Activated naive CD4-positive, alpha-beta T cell (primary cell): Measurements from ENCODE around the gene NPNT.
"Not testable (repeated sequence)": the region's sequence is repeated elsewhere in the genome, so short reads cannot be mapped to it uniquely, and the experiment has no call there.

ENCODE experiments used
- DNase-seq, 4 experiments: peaks; one replicate each; lab custom pipeline; 2025; lab: John Stamatoyannopoulos, UW

NPNT gene, protein sequence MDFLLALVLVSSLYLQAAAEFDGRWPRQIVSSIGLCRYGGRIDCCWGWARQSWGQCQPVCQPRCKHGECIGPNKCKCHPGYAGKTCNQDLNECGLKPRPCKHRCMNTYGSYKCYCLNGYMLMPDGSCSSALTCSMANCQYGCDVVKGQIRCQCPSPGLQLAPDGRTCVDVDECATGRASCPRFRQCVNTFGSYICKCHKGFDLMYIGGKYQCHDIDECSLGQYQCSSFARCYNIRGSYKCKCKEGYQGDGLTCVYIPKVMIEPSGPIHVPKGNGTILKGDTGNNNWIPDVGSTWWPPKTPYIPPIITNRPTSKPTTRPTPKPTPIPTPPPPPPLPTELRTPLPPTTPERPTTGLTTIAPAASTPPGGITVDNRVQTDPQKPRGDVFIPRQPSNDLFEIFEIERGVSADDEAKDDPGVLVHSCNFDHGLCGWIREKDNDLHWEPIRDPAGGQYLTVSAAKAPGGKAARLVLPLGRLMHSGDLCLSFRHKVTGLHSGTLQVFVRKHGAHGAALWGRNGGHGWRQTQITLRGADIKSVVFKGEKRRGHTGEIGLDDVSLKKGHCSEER

DNA sequence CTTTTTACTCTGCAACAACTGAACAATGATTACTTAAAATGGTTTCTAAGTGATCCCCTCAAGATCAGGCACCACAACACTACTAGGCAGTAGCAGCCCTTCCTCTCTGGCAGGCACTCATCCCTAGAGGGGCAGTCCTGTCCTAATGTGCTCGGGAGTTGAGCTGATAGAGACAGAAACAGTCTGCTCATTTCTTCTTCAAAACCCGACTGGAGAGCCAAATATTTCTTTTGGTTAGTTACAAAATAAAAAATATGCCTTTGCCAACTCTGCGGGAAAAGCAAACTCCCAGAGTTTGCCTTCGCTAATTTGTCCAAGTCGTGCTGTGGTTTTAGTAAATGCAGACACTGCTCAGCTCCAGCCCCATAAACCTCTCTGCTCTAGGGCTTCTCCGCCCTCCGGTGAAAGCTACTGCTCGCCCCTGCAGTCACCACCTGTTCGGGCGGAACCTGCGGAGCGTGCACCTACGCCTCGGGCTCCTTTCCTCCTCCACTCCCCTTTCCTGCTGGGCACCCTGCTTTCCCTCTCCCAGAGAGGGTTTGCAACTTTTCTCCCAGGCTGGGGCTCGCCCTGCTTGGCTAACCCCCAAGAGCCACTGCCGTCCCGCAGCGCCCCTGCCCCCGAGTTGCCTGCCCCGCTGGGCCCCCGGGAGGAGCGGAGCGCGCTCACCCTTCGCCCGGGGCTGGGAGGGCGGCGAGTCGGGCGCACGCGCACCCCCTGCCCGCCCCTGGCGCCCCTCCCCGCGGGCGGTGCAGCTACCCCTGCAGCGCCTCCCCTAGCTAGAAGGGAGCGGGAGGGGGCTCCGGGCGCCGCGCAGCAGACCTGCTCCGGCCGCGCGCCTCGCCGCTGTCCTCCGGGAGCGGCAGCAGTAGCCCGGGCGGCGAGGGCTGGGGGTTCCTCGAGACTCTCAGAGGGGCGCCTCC, at the start of gene NPNT:
NPNT (plus strand) TSS at position 812 of the 923 bp plus-strand sequence. CDS start 182 bp downstream, outside the sequence.
- no peak for DNase-seq

DNA sequence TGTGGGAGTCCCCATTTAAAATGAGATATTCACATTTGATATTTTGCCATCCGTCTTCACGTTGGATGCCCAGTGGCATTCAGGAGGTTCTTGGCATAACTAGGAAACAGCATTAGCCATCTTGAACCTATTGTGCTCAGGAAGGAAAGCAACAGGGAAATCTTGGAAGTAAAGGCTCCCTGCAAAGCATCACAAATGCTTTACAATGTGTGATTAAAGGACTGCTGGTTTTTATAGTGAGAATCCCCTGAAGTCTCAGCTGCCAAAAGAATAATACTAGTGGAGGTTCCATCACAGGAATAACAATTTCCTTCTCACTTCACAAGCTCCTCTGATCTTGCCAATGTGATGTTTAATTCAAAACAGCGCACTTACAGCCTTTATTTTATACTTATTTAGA, 49.7 kb upstream of the NPNT start:
- no peak for DNase-seq

DNA sequence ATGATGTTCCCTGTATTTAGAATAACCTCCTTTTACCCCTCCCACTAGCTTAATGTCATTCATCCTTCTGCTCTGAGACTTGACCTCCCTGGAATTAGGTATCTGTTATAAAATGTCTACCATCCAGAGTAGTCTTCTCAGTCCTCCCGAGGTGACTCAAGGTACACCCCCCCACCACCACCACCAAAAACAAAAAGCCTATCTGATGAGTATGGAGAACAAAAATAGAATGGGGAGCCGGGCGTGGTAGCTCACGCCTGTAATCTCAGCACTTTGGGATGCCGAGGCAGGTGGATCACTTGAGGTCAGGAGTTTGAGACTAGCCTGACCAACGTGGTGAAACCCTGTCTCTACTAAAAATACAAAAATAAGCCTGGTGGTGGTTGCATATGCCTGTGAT, 46.9 kb upstream of the NPNT start:
- DNase-seq: not testable (repeated sequence)

DNA sequence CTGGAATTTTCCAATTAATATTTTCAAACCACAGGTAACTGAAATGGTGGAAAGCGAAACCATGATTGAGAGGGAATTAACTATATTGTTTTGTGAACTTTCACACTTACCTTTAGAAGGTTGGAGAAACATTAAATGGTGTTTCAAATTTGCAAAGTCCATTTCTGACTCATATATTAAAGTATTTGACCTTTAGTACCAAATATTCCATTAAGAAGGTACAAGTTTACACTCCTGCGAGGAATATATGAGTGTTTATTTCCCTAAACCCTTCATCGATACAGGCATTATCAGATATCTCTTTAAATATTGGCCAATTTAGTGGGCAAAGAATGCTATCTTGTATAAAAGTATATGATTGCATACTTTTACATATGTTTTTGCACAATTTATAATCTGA, 44.1 kb upstream of the NPNT start:
- no peak for DNase-seq

DNA sequence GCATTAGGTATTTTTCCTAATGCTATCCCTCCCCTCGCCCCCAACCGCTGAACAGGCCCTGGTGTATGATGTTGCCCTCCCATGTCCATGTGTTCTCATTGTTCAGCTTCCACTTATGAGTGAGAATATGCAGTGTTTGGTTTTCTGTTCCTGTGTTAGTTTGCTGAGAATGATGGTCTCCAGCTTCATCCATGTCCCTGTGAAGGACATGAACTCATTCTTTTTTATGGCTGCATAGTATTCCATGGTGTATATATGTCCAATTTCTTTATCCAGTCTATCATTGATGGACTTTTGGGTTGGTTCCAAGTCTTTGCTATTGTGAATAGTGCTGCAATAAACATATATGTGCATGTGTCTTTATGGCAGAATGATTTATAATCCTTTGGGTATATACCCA, 43.0 kb upstream of the NPNT start:
- not testable (repeated sequence) for DNase-seq

DNA sequence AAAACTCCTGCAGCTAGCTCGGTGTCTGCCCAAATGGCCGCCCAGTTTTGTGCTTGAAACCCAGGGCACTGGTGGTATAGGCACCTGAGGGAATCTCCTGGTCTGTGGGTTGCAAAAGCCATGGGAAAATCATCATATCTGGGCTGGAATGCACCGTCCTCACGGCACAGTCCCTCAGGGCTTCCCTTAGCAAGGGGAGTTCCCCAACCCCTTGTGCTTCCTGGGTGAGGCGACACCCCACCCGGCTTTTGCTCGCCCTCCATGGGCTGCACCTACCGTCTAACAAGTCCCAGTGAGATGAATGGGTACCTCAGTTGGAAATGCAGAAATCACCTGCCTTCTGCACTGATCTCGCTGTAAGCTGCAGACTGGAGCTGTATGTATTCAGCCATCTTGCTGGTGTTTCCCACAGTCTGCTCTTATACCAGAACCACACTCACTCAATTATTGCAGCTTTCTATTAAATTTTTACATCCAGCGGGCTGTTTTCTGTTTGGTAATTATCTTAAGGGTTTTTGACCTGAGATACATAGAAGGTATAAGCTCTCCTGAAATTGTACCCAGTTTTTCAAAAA, 36.7 kb upstream of the NPNT start:
- DNase-seq: no peak

DNA sequence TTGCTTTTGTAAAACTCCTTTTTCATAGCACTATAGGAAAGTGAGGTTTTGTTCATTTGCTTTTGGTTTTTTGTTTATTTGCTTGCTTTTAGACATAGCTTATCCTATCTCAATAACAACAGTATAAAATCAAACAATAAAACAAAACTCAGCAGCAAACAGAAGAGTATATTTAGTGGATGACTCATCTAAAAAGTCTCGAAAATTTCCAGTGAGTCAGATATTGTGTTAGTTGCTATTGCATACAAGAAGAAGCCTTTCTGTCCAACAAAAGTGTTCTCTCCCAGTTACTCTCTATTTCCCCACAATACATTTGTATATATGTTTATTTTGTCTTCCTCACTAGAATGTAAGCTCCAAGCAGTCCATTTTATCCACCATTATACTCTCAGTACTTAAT, 36.0 kb upstream of the NPNT start:
- no peak for DNase-seq

DNA sequence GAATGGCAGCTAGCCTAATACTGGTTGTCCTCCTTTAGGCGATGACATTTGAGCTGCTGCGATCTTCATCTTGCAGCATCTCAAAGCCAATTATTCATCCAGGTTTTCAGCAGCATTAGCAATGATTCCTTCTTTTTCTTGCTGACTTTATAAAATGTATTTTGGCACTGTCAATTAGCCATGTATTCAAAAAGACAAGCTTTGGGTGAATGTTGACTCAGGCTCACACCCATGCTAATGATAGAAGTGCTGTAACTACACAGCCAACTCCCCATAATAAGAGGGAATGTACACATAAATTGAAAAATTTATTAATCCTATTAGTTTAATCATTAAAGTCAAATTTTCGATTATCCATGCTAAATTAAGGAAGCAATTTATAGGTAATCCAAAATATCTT, 24.3 kb upstream of the NPNT start:
- DNase-seq: no peak

DNA sequence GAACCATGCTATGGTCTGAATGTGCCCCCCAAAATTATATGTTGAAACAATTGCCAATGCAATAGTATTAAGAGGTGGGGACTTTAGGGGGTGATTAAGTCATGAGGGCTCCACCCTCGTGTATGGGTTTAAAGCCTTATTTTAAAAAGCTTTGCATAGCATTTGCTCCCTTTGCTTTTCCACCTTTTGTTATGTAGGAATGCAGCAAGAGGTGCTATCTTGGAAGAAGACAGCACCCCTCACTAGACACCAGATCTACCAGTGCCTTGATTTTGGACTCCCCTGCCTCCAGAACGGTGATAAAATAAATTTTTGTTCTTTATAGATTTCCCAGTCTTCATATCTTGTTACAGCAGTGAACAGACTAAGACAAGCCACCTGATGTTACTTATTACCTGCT, 23.3 kb upstream of the NPNT start:
- DNase-seq: no peak

DNA sequence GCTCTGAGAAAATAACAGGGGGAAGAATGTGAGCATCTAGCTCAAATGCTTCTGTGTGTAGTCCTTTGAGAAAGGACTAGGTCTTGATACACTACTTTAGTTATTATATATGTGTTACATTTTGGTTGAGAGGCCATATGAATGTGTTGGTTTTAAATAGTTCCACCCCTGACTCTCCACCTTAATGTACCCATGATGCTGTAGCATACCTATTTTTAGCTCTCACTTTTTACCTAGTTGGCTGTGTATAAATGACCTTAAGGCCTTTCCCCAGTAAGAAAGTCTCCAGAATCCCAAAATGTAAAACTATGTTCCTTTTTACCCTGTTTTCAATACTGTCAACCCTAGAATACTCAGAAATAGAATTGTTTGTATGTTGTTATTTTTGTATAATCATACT, 20.0 kb upstream of the NPNT start:
- DNase-seq: no peak

DNA sequence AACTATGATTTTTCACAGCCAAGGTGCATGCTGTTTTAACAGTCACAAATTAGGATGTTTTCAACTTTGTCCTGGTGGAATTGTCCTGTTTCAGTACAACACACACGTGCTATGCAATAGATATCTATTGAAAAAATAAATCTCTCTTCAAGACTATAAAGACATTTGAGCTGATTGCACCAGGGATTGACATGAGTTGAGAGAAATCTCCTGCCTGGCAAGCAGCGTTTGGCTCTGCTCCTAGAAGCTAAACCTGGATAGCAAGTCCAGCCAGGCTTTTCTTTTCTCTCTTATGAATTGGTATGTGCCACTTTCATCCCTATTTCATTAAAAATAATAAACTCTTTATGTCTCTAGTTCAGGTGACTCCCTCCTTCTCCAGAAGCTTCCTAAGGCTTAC, 16.6 kb upstream of the NPNT start:
- no peak for DNase-seq

DNA sequence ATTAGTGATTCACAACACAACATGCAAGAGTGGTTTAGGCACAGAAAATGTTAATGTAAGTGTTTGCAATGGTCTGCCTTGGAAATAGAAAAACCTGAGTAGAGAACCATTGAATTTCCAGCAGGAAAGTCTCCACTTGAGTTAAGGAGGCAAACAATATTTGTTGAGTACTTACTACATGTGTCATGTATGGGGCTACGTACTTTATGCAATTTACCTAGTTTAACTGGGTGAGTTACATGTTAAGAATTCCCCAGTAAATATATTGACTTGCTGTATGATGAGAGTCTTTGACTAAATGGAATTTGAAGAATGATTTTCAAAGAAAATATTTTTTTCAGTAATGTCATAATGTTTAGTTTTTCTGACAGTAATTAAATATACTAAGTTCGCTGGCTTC, 7.8 kb upstream of the NPNT start:
- DNase-seq: no peak

DNA sequence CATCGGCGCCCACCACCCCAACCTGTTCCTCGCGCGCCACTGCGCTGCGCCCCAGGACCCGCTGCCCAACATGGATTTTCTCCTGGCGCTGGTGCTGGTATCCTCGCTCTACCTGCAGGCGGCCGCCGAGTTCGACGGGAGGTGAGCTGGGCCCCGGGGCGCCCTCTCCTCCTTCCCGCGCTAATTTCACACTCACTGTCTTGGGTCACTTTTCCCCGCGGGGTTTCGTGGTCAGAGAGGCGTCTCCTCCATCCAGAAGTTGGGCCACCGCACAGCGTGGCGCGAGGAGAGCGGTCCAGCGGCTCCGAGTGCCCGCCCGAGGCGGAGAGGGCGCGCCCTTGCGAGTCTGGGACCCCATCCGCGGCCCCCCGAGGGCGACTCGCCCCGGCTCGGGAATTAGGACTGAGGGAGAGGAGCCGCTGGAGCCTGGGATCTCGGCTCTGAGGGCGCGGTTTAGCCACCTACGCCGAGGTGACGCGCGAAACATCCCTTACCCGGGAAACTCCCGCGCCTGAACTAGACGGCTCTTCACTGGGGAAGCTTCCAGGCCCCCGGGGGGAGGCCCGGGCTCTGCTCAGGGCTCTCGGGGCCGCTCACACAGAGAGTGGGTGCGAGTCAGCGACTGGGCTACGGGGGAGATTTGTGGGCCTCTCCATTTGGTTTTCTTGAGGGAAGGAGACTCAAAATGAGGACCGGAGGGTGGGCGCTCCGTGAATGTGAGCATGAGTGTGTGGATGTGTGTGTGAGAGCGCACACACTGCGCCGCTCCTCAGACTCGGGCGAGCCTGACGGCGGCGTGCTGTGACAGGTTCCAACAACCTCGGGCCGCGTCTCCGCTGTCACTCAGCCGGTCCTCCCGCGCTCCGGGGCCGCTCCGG, 551 bp downstream of the NPNT start:
- no peak for DNase-seq

DNA sequence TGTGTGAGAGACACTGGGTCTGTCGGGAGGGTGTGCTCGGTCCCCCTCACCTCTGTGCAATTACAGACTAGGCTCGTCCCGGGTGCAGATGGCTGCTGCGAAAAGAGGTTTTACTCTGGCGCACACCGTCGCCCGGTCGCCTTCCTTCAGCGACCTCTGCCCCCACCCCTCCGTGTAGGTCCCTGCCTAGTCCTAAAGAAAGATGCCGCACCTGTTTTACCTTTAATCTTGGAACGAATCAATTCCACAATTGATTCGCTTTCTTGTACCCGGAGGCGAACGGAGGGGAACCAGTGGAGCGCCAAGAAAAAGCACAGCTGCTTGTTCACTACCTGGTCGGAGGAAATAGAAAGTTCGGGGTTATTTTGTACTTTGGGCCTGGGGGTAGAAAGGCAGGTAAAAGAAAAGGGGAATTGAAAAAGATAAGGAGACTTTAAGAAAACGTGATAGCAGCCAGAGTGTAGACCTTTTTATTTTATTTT, 1.2 kb downstream of the NPNT start:
- no peak for DNase-seq

DNA sequence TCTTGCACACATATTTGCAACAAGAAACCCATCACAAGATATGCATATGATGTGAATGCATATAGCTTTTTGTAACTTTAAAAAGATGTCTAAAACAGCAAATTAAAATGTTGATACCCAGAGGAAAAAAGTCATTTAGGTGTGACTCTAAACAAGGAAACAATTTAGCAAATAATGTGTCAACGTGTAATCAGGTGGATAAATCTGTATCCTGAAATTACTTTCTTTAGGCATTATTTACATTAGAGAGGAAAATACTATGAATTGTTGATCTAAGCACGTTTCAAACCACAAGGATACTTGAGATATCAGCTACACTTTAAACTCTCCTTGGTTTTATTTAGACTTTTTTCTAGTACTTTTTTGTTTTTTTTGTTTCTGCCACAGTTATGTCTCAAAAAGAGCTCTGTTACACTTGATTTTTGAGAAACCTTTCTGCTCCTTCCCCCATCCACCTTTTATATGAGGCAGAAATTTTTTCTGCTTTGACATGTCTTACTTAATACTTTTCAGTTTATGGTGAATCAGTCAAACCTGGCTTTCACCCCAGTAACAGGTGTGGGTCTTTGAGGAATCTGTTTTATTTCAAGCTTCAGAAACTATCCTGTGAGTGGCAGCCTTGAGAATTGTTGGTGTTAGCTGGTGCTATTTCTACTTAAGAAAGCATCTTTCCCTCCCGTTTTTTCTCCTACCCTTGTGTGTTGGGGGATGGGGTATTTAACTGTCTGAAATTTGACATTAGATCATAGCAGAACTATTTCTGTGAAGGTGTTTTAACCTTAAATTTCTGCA, 1.9 kb downstream of the NPNT start:
- no peak for DNase-seq

DNA sequence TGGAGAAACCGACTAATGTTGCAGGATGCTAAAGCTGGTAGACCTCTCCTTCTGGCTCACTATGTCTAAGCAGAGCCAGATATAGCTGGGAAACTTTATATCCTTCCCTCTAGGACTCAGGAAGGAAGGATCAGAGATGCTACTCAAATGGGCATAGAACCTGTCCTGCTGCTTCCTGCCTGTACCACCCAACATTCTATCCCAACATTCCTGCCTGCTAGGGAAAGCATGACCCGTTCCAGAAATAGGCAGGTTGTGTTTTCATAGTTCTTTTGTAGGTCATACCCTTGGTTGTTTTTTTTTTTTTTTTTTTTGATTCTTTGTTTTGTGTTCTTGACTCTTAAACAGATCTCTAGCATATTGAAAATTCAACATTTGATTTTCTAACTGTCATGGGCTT, 5.3 kb downstream of the NPNT start:
- no peak for DNase-seq

DNA sequence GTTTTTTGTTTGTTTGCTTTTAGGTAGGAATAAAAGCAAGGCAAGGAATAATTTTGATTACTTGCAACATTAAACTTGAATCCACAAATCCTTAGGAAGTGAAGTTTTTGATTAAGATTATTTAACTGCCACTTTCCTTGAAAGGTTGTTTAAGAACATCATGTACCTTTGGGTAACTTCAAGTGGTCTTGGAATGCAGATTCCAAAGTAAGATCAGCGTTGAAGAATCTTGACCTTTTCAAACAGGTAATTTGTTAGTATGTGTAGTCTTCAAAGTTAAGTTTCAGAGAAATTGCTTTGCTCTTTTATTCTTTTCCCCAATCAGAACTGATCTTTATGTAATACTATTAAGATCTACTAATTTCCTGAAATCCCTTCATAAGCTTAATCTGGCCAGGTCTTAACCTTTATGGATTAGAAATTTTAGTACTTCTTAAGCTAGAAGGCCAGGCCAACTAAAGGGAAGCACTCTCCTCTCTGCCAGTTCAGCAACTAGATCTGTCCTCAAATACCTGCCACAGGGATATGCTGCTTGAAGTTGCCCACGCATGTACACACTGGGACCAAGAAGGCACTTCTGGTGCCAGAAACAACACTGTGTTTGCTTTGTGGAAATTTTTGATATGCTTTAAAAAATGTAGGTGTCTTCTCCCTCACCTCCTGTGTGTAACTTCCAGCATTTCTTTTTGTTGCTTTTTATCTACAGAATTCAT, 7.4 kb downstream of the NPNT start:
- no peak for DNase-seq

DNA sequence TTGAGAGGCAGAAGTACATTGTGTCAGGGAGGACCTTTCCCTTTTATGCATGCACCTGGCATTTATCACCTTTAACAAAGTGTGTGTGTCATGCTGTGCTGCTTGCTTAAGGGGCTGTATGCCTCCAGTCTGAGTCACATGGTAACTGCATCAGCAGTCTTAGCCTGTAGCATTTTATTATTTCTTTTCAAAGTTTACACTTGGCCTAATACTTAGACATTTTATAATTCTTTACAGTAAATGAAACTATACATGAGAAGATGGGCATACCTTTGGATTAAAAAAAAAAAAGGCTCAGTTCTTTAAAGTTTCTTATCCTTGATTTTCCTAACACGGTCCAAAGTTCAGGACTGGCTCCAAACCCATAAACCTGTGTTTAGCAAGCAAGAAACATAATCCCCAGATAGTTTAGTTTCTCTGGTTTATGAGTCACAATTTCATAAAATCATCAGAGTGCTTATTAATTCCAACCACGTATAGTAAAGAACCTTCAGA, 14.6 kb downstream of the NPNT start:
- no peak for DNase-seq

DNA sequence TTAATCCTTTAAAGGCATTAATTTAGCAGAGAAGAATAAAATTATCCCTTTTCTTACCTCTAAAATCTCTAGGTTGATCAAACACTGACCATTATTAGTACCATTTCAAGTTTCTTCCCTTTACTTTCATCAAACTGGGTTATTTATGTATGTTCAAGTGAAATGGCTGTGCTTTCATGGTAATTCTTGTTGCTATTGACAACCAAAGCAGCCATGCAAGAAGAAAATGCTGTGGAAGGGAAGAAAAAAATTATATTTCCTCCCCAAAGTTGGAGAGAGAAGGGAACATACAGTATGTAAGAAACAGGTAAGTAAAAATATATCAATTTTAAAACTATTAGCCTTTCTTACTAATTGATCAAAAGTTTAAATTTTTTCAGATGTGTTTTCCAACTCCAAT, 16.2 kb downstream of the NPNT start:
- DNase-seq: no peak

DNA sequence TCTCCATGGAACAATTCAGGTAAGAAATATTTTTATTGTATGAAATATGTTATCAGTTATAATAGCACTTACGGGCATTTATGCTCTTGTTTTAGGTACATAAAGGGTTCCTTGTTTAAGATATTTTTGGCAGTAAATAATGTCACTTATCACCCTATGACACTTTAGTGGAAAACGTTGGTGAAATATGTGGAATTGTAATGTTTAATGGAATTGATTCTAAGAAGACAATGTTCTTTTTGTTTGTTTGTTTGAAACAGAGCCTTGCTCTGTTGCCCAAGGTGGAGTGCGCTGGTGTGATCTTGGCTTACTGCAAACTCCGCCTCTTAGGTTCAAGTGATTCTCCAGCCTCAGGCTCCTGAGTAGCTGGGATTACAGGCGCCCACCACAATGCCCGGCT, 17.4 kb downstream of the NPNT start:
- DNase-seq: no peak
